Mammary epithelial cell (primary cell): ENCODE results near the gene NIT1.
A peak's percentile ranks its signal among the peaks of the same experiment; 100 is the strongest.

Experiments
- EZH2 ChIP-seq: IDR thresholded peaks from 2 replicates; pipeline ENCODE4 v1.6.1; 2012; ENCODE audit warnings: low read length, inconsistent platforms, borderline replicate concordance
- TF ChIP-seq, protein P1 (sequence below), 2 donors: IDR thresholded peaks in 1 of 2; conservative IDR thresholded peaks in 1 of 2; 2 replicates each; pipeline ENCODE4 v1.5.1; 2011 to 2012; ENCODE audit warnings: inconsistent platforms in 2 of 2, low read length in 2 of 2, mild to moderate bottlenecking in 2 of 2, control low read depth in 1 of 2, low read depth in 1 of 2; ENCODE audit not compliant: insufficient read depth in 1 of 2; ENCODE audit errors: extremely low read depth in 1 of 2

DNA sequence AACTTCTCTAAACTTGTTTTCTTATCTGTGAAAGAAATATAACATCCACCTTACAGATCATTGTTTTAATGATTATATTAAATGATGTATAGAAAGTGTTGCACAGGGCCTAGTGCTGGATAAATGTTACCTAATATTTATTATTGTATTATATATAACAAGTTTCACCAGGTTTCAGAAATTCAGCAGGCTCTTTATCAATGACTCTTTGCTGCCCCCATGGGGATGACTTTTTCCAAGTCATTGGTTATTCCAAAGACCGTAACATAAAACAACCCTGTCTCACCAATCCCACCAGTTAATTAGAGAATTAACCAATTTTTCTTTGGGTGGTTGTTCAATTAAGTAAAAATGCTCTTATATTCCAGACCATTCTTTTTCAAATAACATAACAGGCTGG lies 21.9 kb downstream of the NIT1 start:
- TF ChIP-seq, protein P1, sequence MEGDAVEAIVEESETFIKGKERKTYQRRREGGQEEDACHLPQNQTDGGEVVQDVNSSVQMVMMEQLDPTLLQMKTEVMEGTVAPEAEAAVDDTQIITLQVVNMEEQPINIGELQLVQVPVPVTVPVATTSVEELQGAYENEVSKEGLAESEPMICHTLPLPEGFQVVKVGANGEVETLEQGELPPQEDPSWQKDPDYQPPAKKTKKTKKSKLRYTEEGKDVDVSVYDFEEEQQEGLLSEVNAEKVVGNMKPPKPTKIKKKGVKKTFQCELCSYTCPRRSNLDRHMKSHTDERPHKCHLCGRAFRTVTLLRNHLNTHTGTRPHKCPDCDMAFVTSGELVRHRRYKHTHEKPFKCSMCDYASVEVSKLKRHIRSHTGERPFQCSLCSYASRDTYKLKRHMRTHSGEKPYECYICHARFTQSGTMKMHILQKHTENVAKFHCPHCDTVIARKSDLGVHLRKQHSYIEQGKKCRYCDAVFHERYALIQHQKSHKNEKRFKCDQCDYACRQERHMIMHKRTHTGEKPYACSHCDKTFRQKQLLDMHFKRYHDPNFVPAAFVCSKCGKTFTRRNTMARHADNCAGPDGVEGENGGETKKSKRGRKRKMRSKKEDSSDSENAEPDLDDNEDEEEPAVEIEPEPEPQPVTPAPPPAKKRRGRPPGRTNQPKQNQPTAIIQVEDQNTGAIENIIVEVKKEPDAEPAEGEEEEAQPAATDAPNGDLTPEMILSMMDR (conservative IDR thresholded peaks at IDR 0.05 in 1 of 2, IDR thresholded peaks at IDR 0.05 in 1 of 2; ENCODE audit: extremely low read depth in 1 of 2, insufficient read depth in 1 of 2, low read depth in 1 of 2, low read length in 2 of 2): peak; percentile 37 to 57
- TF ChIP-seq EZH2: no peak
